GM19468 (cell line): ENCODE data around the gene ROGDI.

Experiments
- ATAC-seq: cut with Tn5 transposase; IDR thresholded peaks from one replicate; pipeline ENCODE4 v1.9.1; 2021; ENCODE audit warnings: mild to moderate bottlenecking, moderate library complexity, moderate number of reproducible peaks; ENCODE audit not compliant: unreplicated experiment; ENCODE audit errors: extremely low read depth

Gene ROGDI

GRCh38 chr16:4814542-4815173, 12.2 kb upstream of the ROGDI start:
- ATAC-seq: no peak

- ATAC-seq: no peak
These were observed 11.6 kb upstream of the ROGDI start for GRCh38 chr16:4814046-4814445.

GRCh38 chr16:4813251-4814003, 11.0 kb upstream of the ROGDI start:
- ATAC-seq: no peak

GRCh38 chr16:4811773-4812172, 9.3 kb upstream of the ROGDI start:
- no peak for ATAC-seq

- ATAC-seq: no peak
These were observed 8.8 kb upstream of the ROGDI start for GRCh38 chr16:4811242-4811641.

- ATAC-seq: no peak
These were observed 3.8 kb upstream of the ROGDI start for GRCh38 chr16:4806280-4806679.

GRCh38 chr16:4805231-4805630, 2.8 kb upstream of the ROGDI start:
- ATAC-seq: no peak

- ATAC-seq: no peak
These were observed 1.7 kb upstream of the ROGDI start for GRCh38 chr16:4803898-4804762.

- no peak for ATAC-seq
These were observed 990 bp upstream of the ROGDI start for GRCh38 chr16:4803401-4803844.

- peak; percentile 76 for ATAC-seq
These were observed 340 bp upstream of the ROGDI start for GRCh38 chr16:4802659-4803287.

GRCh38 chr16:4801051-4801961, 1.1 kb downstream of the ROGDI start:
- ATAC-seq: no peak

- no peak for ATAC-seq
These were observed 2.0 kb downstream of the ROGDI start for GRCh38 chr16:4800290-4801041.

GRCh38 chr16:4799171-4799855, 3.1 kb downstream of the ROGDI start:
- no peak for ATAC-seq

- no peak for ATAC-seq
These were observed 4.0 kb downstream of the ROGDI start for GRCh38 chr16:4798456-4798855.

- ATAC-seq: no peak
These were observed 4.6 kb downstream of the ROGDI start for GRCh38 chr16:4797805-4798252.

- ATAC-seq: no peak
These were observed 5.2 kb downstream of the ROGDI start for GRCh38 chr16:4796982-4797804.

- no peak for ATAC-seq
These were observed 6.4 kb downstream of the ROGDI start for GRCh38 chr16:4795828-4796572.
